Effector memory CD4-positive, alpha-beta T cell (primary cell): ENCODE measurements around the gene ERC2.

Experiments
- DNase-seq, 3 donors: peaks; one replicate each; pipeline ENCODE4 v3.0.0-alpha.2; 2020
- H3K27ac ChIP-seq: 2 replicates; pipeline ENCODE4 v1.7.0; 2013; ENCODE audit warnings: mild to moderate bottlenecking, low read length, moderate library complexity; ENCODE audit not compliant: insufficient read depth, poor library complexity, severe bottlenecking
- H3K27me3 ChIP-seq: replicated peaks from 2 replicates; pipeline ENCODE4 v1.7.0; 2013; ENCODE audit warnings: mild to moderate bottlenecking, low read length; ENCODE audit not compliant: insufficient read depth, control insufficient read depth, poor library complexity, severe bottlenecking
- H3K36me3 ChIP-seq: 2 replicates; pipeline ENCODE4 v1.7.0; 2013; ENCODE audit warnings: mild to moderate bottlenecking, low read length, moderate library complexity; ENCODE audit not compliant: control insufficient read depth, insufficient read depth
- H3K4me1 ChIP-seq: 2 replicates; pipeline ENCODE4 v1.7.0; 2013; ENCODE audit warnings: low read length, mild to moderate bottlenecking; ENCODE audit not compliant: control insufficient read depth, insufficient read depth, poor library complexity, severe bottlenecking
- H3K4me3 ChIP-seq: 2 replicates; pipeline ENCODE4 v1.7.0; 2013; ENCODE audit warnings: low read length, low read depth, mild to moderate bottlenecking; ENCODE audit not compliant: insufficient read depth, poor library complexity, severe bottlenecking
- H3K9me3 ChIP-seq: 2 replicates; pipeline ENCODE4 v1.7.0; 2013; ENCODE audit warnings: mild to moderate bottlenecking, low read length, moderate library complexity; ENCODE audit not compliant: control insufficient read depth

The ERC2 gene

DNA sequence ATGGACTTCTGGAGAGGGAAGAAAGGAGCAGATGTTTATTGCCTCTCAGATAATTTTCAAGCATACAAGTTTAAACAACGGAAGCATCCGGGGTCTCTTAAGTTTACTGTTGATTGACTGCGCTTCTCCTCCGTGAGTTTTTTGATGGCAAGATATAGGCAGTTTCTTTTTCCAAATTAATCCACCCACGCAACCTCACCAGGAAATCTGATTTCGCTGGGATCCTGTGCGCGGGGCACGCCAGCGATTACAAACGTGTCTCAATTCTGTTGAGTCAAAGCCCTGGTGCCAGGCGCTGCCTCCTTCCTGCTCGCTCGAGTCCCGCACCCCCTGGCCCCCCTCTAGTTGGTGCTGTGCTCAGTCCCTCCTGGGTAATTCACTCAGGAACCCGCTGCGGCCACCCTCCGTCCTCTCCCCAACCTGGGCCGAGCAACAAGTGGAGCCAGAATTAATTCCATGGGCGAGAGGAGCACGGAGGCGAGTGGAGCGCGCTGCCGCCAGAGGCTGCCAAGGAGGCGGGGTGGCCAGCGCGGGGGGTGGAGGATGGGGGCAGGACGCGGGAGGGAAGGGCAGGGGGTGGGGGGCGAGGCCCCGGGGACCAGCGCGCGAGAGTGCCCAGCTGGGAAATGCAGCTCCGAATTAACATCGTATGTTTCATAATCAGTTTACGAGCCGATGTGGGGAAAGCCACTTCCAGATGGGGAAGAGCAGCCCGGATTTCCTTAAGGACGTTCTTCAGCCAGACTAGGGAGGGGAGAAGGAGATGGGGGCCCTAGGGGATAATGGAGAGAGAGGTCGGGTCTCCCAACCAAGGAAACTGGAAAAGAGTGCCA is 987.1 kb downstream of the ERC2 start:
- Histone ChIP-seq H3K36me3 (no peaks in the 10 kb centered on the region), H3K4me1 (no peaks in the 10 kb centered on the region), H3K9me3 (no peaks in the 10 kb centered on the region), H3K27me3 (peaks cover 7% of the 10 kb centered on the region), H3K4me3 (no peak overlapping the region), H3K27ac (no peak overlapping the region)
- no peak for DNase-seq

DNA sequence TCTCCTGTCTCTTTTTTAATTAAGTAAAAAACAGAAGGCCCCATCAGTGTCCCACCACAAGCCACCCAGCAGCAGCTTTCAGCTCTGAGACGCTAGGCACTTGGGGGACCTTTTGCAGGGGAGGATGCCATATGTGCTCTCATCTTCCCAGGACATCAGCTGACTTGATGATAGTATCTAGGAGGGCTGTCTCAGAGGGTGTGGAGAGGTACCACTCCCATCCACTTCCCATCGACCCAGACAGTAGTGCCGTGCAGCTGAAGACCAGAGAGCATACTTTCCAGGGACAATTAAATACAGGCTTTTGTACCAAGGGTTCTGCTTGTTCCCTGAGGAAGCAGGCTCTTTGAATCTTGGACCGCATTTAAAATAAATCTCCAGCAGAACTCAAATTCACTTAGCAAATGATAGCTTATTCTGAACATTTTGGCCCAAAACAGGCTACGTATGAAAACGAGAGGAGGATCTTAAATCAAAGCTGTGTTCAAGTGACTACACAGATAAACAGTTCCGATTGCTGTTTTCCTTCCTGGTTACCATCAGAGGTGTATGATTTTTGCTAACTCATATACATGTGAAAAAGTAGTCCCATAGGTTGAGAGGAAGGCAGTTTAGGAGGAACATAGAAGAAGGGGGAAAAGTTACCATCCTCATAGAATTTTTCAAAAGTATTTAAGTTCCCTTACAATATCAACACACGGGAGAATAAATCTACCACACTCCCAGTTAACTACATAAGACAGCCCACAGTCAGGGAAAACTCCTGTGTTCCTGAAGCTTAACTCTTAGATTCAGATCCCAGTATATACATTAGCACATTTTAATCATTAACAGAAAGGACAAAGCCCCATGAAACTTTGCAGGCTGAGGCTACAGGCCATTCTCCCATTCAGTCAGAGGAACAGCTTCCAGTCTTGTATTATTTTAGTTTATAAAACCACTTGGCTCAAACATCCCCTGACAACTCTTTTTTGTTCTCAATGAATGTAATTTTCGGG is 990.7 kb downstream of the ERC2 start:
- Histone ChIP-seq H3K4me3 (no peak overlapping the region), H3K27me3 (no peaks in the 10 kb centered on the region), H3K4me1 (no peaks in the 10 kb centered on the region), H3K27ac (no peak overlapping the region), H3K36me3 (no peaks in the 10 kb centered on the region), H3K9me3 (no peaks in the 10 kb centered on the region)
- no peak for DNase-seq

DNA sequence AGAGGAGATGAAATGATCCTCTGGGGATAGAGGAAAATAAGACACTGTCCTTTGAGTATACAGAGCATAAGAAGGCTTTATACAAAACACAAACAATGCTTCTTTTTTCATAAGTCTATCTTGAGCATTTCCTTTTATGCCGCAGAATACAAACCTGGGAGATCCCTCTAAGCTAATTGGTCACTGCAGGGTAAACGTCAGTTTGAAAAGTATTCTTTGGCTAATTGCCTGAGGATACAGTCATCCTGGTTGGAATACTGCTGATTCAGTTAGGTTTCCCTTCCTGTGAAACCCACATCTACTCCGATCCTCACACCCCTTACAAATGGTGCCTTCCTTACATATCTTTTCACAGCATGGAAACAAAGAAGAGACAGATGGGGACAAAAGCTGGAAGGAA is 991.8 kb downstream of the ERC2 start:
- H3K4me3 ChIP-seq, result no peak overlapping the region
- no peaks in the 10 kb centered on the region for H3K36me3 ChIP-seq
- no peaks in the 10 kb centered on the region for H3K4me1 ChIP-seq
- no peaks in the 10 kb centered on the region for H3K27me3 ChIP-seq
- DNase-seq, result no peak
- no peak overlapping the region for H3K27ac ChIP-seq
- no peaks in the 10 kb centered on the region for H3K9me3 ChIP-seq

DNA sequence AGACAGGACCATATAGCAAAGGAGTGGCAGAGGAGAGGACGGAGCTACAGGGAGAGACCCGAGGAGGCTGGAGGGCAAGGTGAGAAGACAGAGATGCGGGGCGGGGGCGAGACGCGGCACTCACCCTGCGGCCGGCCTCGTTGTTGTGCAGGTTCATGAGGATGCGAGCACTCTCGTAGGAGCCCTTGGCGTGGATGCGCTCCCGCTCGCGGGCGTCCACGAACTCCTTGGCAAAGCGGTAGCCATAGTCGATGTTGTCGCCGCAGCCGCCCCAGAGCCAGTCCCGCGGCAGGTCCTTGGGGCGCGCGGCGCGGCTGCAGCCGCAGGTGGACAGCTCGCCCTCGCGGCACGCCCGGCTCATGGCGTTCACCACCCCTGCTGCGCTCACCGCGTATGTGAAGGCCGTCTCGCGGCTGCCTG is 994.0 kb downstream of the ERC2 start:
- no peaks in the 10 kb centered on the region for H3K9me3 ChIP-seq
- DNase-seq, result no peak
- no peaks in the 10 kb centered on the region for H3K4me1 ChIP-seq
- no peak overlapping the region for H3K27ac ChIP-seq
- no peaks in the 10 kb centered on the region for H3K36me3 ChIP-seq
- no peaks in the 10 kb centered on the region for H3K27me3 ChIP-seq
- no peak overlapping the region for H3K4me3 ChIP-seq

DNA sequence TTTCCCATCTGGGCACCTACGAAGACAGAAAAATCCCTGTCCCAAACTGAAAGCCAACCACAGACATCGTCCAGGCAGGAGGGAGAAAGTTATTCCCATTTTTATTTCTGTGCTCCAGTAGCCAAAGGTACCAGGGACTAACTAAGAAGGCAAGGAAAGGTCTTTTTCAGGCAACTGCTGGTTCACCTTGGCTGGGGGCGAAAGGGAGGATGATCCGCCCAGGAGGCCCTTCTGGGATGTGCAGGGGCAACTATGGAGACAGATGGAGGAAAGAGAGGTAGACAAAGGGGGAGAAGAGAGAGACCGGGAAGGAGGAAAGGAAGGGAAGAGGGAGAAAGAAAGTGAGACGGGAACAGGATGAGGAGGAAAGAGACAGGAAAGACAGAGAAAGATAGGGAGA is 994.5 kb downstream of the ERC2 start:
- H3K4me1 ChIP-seq, result no peaks in the 10 kb centered on the region
- H3K27me3 ChIP-seq, result no peaks in the 10 kb centered on the region
- H3K27ac ChIP-seq, result no peak overlapping the region
- H3K4me3 ChIP-seq, result no peak overlapping the region
- no peak for DNase-seq
- no peaks in the 10 kb centered on the region for H3K9me3 ChIP-seq
- H3K36me3 ChIP-seq, result no peaks in the 10 kb centered on the region

DNA sequence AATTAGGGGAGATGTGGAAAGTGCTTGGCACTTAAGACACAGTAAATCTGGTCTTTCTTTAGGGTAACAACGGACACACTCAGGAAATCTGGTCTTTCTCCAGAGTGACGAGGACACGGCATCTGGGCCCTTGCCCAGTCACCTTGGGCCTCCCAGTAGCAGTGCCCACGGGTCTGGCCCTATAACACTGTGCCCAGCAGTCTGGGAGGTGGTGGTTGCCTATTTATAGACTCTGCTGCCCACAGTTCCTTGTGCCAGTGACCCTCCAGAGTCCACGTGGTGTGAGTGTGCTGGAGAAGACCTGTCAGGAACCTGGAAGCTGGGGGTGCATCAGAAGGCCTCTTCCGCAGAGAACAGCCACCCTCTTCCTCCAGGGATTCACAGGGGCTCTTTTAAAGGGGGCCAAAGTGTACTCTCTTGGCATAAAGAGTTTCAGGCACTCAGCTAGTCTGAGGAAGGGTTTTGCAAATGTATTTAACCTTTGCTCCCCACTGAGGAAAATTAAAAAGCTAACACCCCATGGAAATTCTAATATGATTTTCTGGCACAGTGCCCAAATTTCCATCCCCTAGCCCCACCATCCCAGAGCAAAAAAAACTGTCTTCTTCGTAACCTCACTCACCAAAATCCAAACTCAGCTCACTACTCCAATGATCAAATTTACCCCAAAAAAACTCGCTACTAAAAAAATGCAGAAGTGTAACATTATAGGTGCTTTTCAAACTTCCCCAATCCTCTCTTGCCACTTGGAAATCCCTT is 996.6 kb downstream of the ERC2 start:
- Histone ChIP-seq H3K27me3 (no peaks in the 10 kb centered on the region), H3K36me3 (no peaks in the 10 kb centered on the region), H3K4me1 (no peaks in the 10 kb centered on the region), H3K4me3 (no peak overlapping the region), H3K9me3 (no peaks in the 10 kb centered on the region), H3K27ac (no peak overlapping the region)
- no peak for DNase-seq

DNA sequence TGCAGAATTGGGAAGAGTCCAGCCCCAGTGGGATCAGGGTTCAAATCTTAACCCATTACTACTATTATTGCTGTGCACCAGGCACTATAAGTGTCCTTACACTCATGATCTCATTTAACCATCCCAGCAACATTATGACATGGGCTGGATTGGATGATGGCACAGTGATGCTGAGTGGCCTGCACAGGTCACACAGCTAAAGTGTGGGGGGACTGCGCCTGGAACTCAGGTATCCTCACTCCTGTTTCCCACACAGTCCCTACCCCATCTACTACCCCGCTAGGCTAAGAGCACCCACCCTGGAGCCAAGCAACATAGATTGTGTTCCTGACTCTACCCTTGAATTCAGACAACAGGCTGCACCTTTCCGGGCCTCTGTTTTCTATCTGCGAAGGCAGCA is 997.2 kb downstream of the ERC2 start:
- H3K27me3 ChIP-seq, result no peaks in the 10 kb centered on the region
- H3K4me1 ChIP-seq, result no peaks in the 10 kb centered on the region
- H3K9me3 ChIP-seq, result no peaks in the 10 kb centered on the region
- H3K4me3 ChIP-seq, result no peak overlapping the region
- DNase-seq, result no peak
- no peak overlapping the region for H3K27ac ChIP-seq
- no peaks in the 10 kb centered on the region for H3K36me3 ChIP-seq

DNA sequence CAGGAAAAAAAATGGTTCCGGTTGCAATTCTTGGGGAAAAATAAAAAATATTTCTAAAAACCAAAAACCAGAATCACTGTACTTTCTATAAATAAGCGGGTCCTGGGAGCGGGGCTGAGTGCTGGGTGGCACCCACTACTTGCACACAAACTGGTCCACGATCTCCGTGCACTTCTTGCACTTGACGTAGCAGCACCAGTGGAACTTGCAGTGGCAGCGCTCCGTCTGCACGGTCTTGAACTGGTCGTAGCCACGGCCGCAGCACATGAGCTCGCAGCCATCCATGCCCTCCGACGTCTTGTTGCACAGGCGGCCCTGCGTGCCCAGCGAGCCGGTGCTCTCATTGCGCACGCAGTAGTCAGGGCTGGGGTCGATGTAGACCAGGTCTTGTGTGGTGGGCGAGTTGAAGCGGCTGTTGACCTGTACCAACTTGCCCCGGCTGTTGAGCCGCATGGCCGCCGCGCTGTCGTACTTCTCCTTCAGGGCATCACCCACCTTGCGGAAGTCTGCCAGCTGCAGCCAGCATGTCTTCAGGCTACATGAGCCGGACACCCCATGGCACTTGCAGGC is 998.2 kb downstream of the ERC2 start:
- Histone ChIP-seq H3K4me1 (no peaks in the 10 kb centered on the region), H3K4me3 (no peak overlapping the region), H3K27me3 (no peaks in the 10 kb centered on the region), H3K9me3 (no peaks in the 10 kb centered on the region), H3K36me3 (no peaks in the 10 kb centered on the region), H3K27ac (no peak overlapping the region)
- no peak for DNase-seq

DNA sequence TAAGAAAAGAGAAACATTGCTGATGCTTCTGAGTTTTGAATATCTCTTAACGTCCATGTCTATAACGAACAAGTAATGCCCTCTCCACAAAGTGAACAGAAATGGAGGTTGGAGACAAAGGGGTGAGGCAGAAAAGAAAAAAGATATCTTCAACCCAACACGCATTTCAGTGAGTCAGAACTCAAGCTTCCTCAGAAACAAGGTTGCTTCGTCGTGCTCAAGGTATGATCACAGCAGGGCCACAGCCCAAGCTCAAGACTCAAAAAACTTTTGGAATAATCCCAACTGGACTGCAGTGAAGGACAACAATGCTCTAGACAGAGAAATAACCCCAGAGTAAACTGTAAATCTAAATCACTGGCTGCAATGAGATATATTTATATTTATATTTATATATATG is 1000.0 kb downstream of the ERC2 start:
- Histone ChIP-seq H3K36me3 (no peaks in the 10 kb centered on the region), H3K4me1 (no peaks in the 10 kb centered on the region), H3K4me3 (no peak overlapping the region), H3K9me3 (no peaks in the 10 kb centered on the region), H3K27me3 (no peaks in the 10 kb centered on the region), H3K27ac (no peak overlapping the region)
- no peak for DNase-seq
